CD8-positive, alpha-beta memory T cell (primary cell): ENCODE results near the gene MSMP. TPM values are rescaled to one million over a fixed set of nuclear protein-coding genes. Genes with fewer than 3 reads are reported as not detected.

ENCODE experiments used
- CTCF ChIA-PET: fragments of 350-600 bp; sonication (Branson Sonifier 250); formaldehyde crosslinking; loops from one replicate; lab custom pipeline; 2021; ENCODE audit warnings: antibody characterized with exemption; lab: Charles Lee
- POLR2A ChIA-PET: fragments of 350-600 bp; sonication (Branson Sonifier 250); formaldehyde crosslinking; loops from one replicate; lab custom pipeline; 2021; ENCODE audit warnings: antibody characterized with exemption; lab: Charles Lee
- DNase-seq, 5 donors: peaks; one replicate each; pipeline versions ENCODE4 v3.0.0 to v3.0.0-alpha.2; 2020 to 2022; ENCODE audit warnings: mixed read lengths in 1 of 5
- H3K27ac ChIP-seq: one replicate; pipeline ENCODE4 v1.7.0; 2013; ENCODE audit warnings: low read depth, mild to moderate bottlenecking, low read length, moderate library complexity
- H3K27me3 ChIP-seq: 2 replicates; pipeline ENCODE4 v1.7.0; 2013; ENCODE audit warnings: low read length, mild to moderate bottlenecking; ENCODE audit not compliant: insufficient read depth, poor library complexity, severe bottlenecking
- H3K36me3 ChIP-seq: 2 replicates; pipeline ENCODE4 v1.7.0; 2013; ENCODE audit warnings: mild to moderate bottlenecking, low read length, moderate library complexity; ENCODE audit not compliant: insufficient read depth
- H3K4me1 ChIP-seq: 2 replicates; pipeline ENCODE4 v1.7.0; 2013; ENCODE audit warnings: mild to moderate bottlenecking, low read length, moderate library complexity; ENCODE audit not compliant: insufficient read depth
- H3K4me3 ChIP-seq: 2 replicates; pipeline ENCODE4 v1.7.0; 2013; ENCODE audit warnings: mild to moderate bottlenecking, low read length
- H3K9me3 ChIP-seq: 2 replicates; pipeline ENCODE4 v1.7.0; 2013; ENCODE audit warnings: mild to moderate bottlenecking, low read length
- H3K27ac Mint-ChIP-seq, 8 donors: one replicate each; pipeline ENCODE4 v1.8.0; 2020 to 2021; ENCODE audit warnings: mixed read lengths in 8 of 8, mild to moderate bottlenecking in 6 of 8, inconsistent platforms in 3 of 8, moderate library complexity in 3 of 8
- H3K27me3 Mint-ChIP-seq, 2 donors: one replicate each; pipeline ENCODE4 v1.8.0; 2020 to 2021; ENCODE audit warnings: mixed read lengths in 2 of 2, mild to moderate bottlenecking in 1 of 2, moderate library complexity in 1 of 2
- H3K36me3 Mint-ChIP-seq, 3 donors: one replicate each; pipeline ENCODE4 v1.8.0; 2020 to 2021; ENCODE audit warnings: mixed read lengths in 3 of 3, inconsistent platforms in 1 of 3, mild to moderate bottlenecking in 1 of 3
- H3K4me1 Mint-ChIP-seq, 3 donors: one replicate each; pipeline ENCODE4 v1.8.0; 2020 to 2021; ENCODE audit warnings: mixed read lengths in 3 of 3, inconsistent platforms in 1 of 3, mild to moderate bottlenecking in 1 of 3
- H3K4me3 Mint-ChIP-seq, 7 donors: one replicate each; pipeline ENCODE4 v1.8.0; 2020 to 2021; ENCODE audit warnings: mixed read lengths in 7 of 7, mild to moderate bottlenecking in 6 of 7, moderate library complexity in 4 of 7, inconsistent platforms in 2 of 7
- H3K9me3 Mint-ChIP-seq, 5 donors: one replicate each; pipeline ENCODE4 v1.8.0; 2020 to 2022; ENCODE audit warnings: mixed read lengths in 5 of 5, mild to moderate bottlenecking in 3 of 5, moderate library complexity in 2 of 5, inconsistent platforms in 1 of 5
- polyA plus RNA-seq: library from polyadenylated mRNA; unstranded; fragments of 300-500 nt; fragmentation: Illumina TruSeq; gene quantifications from one replicate; pipeline ENCODE4 v1.2.3, GENCODE V29; 2021
- total RNA-seq, 2 experiments: library from RNA; stranded (reverse); gene quantifications; one replicate each; pipeline ENCODE4 v1.2.3, GENCODE V29; 2021

Gene MSMP
- total and polyA plus RNA-seq, 3 experiments from 2014 or later: 0.51 to 0.63 TPM; not detected in 1

DNA sequence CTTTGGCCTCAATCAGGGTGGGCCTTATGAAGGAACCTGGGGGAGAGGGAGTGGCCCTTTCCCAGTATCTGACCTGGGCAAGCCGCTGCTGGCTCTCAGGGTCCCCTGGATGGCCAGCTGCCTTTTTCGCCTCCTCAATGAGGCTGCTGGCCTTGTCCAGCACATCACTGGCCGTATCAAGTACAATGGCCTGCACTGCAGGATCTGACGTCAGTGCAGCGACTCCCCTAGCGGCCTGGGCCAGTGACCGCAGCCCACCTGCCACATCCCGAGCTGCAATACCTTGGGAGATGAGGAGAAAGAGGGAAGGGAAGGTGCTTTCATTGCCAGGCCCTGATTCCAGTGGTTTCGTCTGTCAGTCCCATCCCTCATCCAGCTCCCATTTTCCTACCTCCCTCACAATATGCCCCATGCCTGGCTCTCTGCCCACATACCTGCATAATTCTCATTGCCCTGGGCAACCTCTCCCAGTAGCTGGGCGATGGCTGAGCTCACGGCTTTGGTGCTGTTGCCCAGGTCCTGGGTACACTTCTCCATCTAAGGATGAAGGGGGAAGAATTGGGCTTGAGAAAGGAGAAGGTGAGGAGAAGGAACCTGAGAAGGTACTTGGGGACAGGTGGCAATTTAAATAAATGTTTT lies 41.2 kb downstream of the MSMP start:
- no peaks in the 10 kb centered on the region for H3K27me3 ChIP-seq
- Mint-ChIP-seq H3K4me3 (no peak overlapping the region), H3K27ac (no peak overlapping the region), H3K27me3 (peaks cover 0 to 2% of the 10 kb centered on the region in 2 donors), H3K36me3 (peaks cover 11 to 91% (median 21%) of the 10 kb centered on the region in 3 donors), H3K9me3 (no peaks in the 10 kb centered on the region), H3K4me1 (peaks cover 0 to 4% (median 0%) of the 10 kb centered on the region in 3 donors)
- ChIA-PET CTCF (interaction anchor here (1.0 to 5.5 kb wide), 2 partner anchors 17 to 109 kb away, joined by 3 to 40 read pairs; no protein-coding TSS in a partner anchor), POLR2A (no interaction called here)
- H3K36me3 ChIP-seq: peaks cover 88% of the 10 kb centered on the region
- no peak for DNase-seq
- H3K4me3 ChIP-seq: no peak overlapping the region
- no peak overlapping the region for H3K27ac ChIP-seq
- H3K4me1 ChIP-seq: no peaks in the 10 kb centered on the region
- H3K9me3 ChIP-seq: no peaks in the 10 kb centered on the region

- Mint-ChIP-seq H3K4me3 (no peak overlapping the region), H3K27ac (peak overlapping the region in 4 of 8 donors; percentile 17 to 87 (median 61)), H3K4me1 (peaks cover 0 to 4% (median 1%) of the 10 kb centered on the region in 3 donors), H3K9me3 (no peaks in the 10 kb centered on the region), H3K36me3 (peaks cover 21 to 91% (median 29%) of the 10 kb centered on the region in 3 donors), H3K27me3 (peaks cover 0 to 2% of the 10 kb centered on the region in 2 donors)
- ChIA-PET CTCF (interaction anchor here (0.8 to 5.5 kb wide), 4 partner anchors 16 to 108 kb away, joined by 3 to 40 read pairs (median 3); no protein-coding TSS in a partner anchor), POLR2A (interaction anchor here (0.5 kb wide), 1 partner anchor 62 kb away, joined by 6 read pairs; no protein-coding TSS in a partner anchor)
- H3K4me1 ChIP-seq: no peaks in the 10 kb centered on the region
- no peak overlapping the region for H3K4me3 ChIP-seq
- peaks cover 88% of the 10 kb centered on the region for H3K36me3 ChIP-seq
- DNase-seq: no peak
- no peaks in the 10 kb centered on the region for H3K9me3 ChIP-seq
- no peak overlapping the region for H3K27ac ChIP-seq
- no peaks in the 10 kb centered on the region for H3K27me3 ChIP-seq
Measured at GRCh38 chr9:35711501-35712428, 42.3 kb downstream of the MSMP start.

- no peaks in the 10 kb centered on the region for H3K9me3 ChIP-seq
- H3K36me3 ChIP-seq: peaks cover 89% of the 10 kb centered on the region
- no peak for DNase-seq
- Mint-ChIP-seq H3K27ac (peak overlapping the region in 1 of 8 donors; percentile 11), H3K4me3 (no peak overlapping the region), H3K27me3 (peaks cover 0 to 2% of the 10 kb centered on the region in 2 donors), H3K36me3 (peaks cover 19 to 92% (median 25%) of the 10 kb centered on the region in 3 donors), H3K9me3 (no peaks in the 10 kb centered on the region), H3K4me1 (peaks cover 0 to 4% (median 1%) of the 10 kb centered on the region in 3 donors)
- no peaks in the 10 kb centered on the region for H3K4me1 ChIP-seq
- no peak overlapping the region for H3K27ac ChIP-seq
- H3K4me3 ChIP-seq: no peak overlapping the region
- POLR2A ChIA-PET: interaction anchor here (0.5 to 0.9 kb wide), 2 partner anchors 61 to 105 kb away, joined by 6 read pairs; no protein-coding TSS in a partner anchor
- CTCF ChIA-PET: interaction anchor here (0.8 to 5.5 kb wide), 4 partner anchors 15 to 100 kb away, joined by 3 to 40 read pairs (median 3); partner anchors contain the start of genes CREB3 and TLN1
- no peaks in the 10 kb centered on the region for H3K27me3 ChIP-seq
Measured at GRCh38 chr9:35710818-35711500, 43.1 kb downstream of the MSMP start.

DNA sequence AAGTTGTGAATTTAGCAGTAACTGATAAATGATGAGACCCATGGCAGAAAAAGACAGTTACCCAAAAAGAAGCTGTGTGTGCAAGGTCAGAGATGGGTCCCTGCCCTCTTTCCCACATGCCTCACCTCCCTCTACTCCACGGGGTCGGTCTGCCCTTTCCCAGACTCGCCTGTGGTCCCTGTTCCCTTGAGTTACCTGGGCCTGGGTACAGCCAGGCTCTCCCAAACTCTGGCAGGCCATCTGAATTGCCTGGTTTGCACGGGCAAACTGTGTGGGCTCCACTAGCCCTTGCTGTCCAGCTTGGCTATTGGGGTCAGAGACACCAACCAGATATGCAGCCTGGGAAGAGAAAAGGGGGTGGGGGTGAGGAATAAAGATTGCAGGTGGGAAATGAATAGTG lies 45.9 kb downstream of the MSMP start:
- Histone ChIP-seq H3K27me3 (no peaks in the 10 kb centered on the region), H3K36me3 (peaks cover 90% of the 10 kb centered on the region), H3K27ac (no peak overlapping the region), H3K9me3 (no peaks in the 10 kb centered on the region), H3K4me3 (no peak overlapping the region), H3K4me1 (no peaks in the 10 kb centered on the region)
- H3K27me3 Mint-ChIP-seq: peaks cover 0 to 2% of the 10 kb centered on the region in 2 donors
- peaks cover 23 to 92% (median 32%) of the 10 kb centered on the region in 3 donors for H3K36me3 Mint-ChIP-seq
- H3K27ac Mint-ChIP-seq: peak overlapping the region in 6 of 8 donors; percentile 34 to 96 (median 38)
- H3K4me3 Mint-ChIP-seq: peak overlapping the region in 1 of 7 donors; percentile 64
- ChIA-PET CTCF (interaction anchor here (0.6 to 5.5 kb wide), 4 partner anchors 12 to 104 kb away, joined by 3 to 33 read pairs (median 8); partner anchors contain the start of genes CCDC107 and RMRP), POLR2A (interaction anchor here (0.6 kb wide), 1 partner anchor 19 kb away, joined by 3 read pairs; no protein-coding TSS in a partner anchor)
- no peaks in the 10 kb centered on the region for H3K9me3 Mint-ChIP-seq
- H3K4me1 Mint-ChIP-seq: peaks cover 0 to 4% (median 1%) of the 10 kb centered on the region in 3 donors
- no peak for DNase-seq

GRCh38 chr9:35706951-35707350 lies 47.1 kb downstream of the MSMP start:
- CTCF ChIA-PET: interaction anchor here (1.4 to 5.5 kb wide), 5 partner anchors 11 to 175 kb away, joined by 3 to 33 read pairs (median 4); partner anchors contain the start of genes CCDC107 and RMRP
- peaks cover 23 to 89% (median 35%) of the 10 kb centered on the region in 3 donors for H3K36me3 Mint-ChIP-seq
- H3K27ac Mint-ChIP-seq: peak overlapping the region in 5 of 8 donors; percentile 32 to 57 (median 47)
- POLR2A ChIA-PET: interaction anchor here (0.9 kb wide), 1 partner anchor 24 kb away, joined by 3 read pairs; no protein-coding TSS in a partner anchor
- Histone ChIP-seq H3K4me1 (no peaks in the 10 kb centered on the region), H3K9me3 (no peaks in the 10 kb centered on the region), H3K27ac (no peak overlapping the region), H3K36me3 (peaks cover 93% of the 10 kb centered on the region), H3K4me3 (no peak overlapping the region), H3K27me3 (no peaks in the 10 kb centered on the region)
- H3K4me3 Mint-ChIP-seq: no peak overlapping the region
- peaks cover 0 to 4% (median 1%) of the 10 kb centered on the region in 3 donors for H3K4me1 Mint-ChIP-seq
- DNase-seq: no peak
- peaks cover 0 to 2% of the 10 kb centered on the region in 2 donors for H3K27me3 Mint-ChIP-seq
- H3K9me3 Mint-ChIP-seq: no peaks in the 10 kb centered on the region

DNA sequence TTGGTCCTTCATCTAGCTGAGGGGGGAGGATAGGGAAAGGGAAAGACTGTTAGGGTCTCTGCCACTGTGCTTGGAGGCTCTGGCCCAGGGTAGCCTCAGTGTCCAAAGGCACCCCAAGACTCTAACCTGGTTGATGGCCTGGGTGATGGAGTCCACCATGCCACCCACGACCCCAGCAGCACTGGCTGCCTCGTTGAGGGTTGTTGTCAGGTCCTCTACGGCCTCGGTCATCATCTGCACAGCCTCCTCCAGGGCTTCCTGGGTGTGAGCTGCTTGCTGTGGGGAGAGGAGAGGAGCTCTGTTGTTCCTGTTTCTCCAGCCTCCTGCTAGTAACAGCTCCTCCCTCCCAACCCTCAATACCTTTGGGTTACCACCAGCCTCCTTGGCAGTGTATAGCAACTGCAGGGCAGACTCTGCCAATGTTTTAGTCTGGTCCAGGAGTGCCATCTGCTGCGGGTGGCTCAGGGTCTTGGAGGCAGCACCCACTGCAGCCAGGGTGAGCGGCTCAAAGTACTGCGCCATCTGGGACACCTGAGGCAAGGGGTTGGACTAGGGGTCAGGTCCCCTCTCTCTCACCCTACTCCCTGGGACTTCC lies 48.1 kb downstream of the MSMP start:
- no peak overlapping the region for H3K27ac ChIP-seq
- no peaks in the 10 kb centered on the region for H3K9me3 ChIP-seq
- peaks cover 93% of the 10 kb centered on the region for H3K36me3 ChIP-seq
- no peak overlapping the region for H3K4me3 ChIP-seq
- no peak overlapping the region for H3K4me3 Mint-ChIP-seq
- H3K4me1 ChIP-seq: no peaks in the 10 kb centered on the region
- H3K36me3 Mint-ChIP-seq: peaks cover 20 to 79% (median 34%) of the 10 kb centered on the region in 3 donors
- H3K9me3 Mint-ChIP-seq: no peaks in the 10 kb centered on the region
- H3K27me3 Mint-ChIP-seq: peaks cover 0 to 2% of the 10 kb centered on the region in 2 donors
- ChIA-PET POLR2A (interaction anchor here (0.9 kb wide), 1 partner anchor 25 kb away, joined by 3 read pairs; no protein-coding TSS in a partner anchor), CTCF (interaction anchor here (0.6 to 5.5 kb wide), 5 partner anchors 10 to 822 kb away, joined by 3 to 33 read pairs (median 4); no protein-coding TSS in a partner anchor)
- DNase-seq: no peak
- no peaks in the 10 kb centered on the region for H3K27me3 ChIP-seq
- peaks cover 0 to 4% (median 1%) of the 10 kb centered on the region in 3 donors for H3K4me1 Mint-ChIP-seq
- H3K27ac Mint-ChIP-seq: peak overlapping the region in 1 of 8 donors; percentile 71
